GM13976 (cell line): ENCODE measurements around the gene HECW1.

Experiments used
- DNase-seq: peaks from one replicate; pipeline ENCODE4 v3.0.0; 2012; ENCODE audit warnings: low spot score
- in situ Hi-C: fragments of 300-500 bp; cut with MboI; formaldehyde crosslinking; loops from one replicate; pipeline ENCODE4 v1.12.0; 2022; ENCODE audit warnings: low sequenced_read_pairs, mixed read lengths, inconsistent platforms; ENCODE audit not compliant: unreplicated experiment
- TF ChIP-seq, protein P1 (sequence below): IDR thresholded peaks from 2 replicates; pipeline ENCODE4 v1.5.1; 2012; ENCODE audit warnings: borderline replicate concordance, mild to moderate bottlenecking; ENCODE audit not compliant: insufficient read depth; ENCODE audit errors: extremely low read depth, missing control alignments, control extremely low read depth

HECW1 gene

DNA sequence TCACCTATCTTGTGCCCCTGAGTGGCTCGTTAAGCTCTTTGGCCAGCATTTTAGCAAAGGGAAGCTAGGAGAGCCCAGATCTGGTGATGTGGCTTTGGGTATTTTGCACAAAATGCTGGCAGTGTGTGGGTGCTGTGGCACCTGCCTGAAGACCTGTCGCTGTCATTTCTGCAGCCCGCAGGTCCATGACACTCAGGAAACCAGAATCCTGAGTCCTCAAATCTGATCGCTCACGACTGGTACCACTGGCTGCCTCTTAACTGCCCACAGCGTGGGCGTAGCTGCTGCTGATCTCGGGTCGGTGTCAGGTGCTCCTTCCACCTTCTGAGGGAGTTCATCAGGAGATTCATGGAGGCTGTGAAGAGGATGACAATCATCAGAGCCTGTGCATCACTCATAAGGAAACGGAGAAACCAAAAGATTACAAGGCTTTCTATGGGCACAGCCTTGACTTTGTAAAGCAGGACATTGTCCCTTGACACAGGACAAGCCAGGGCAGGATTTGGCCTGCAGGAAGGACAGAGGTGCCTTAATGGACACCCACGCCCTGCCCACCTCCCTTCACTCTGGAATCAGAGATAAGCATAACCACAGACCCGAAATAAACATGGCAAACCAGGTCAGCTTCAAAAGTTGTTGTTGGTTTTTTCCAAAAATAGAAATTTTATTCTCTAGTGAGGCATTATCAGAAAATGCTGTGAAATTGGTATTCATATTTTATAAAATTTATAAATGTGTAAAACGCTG lies 399.5 kb downstream of the HECW1 start:
- TF ChIP-seq, protein P1, sequence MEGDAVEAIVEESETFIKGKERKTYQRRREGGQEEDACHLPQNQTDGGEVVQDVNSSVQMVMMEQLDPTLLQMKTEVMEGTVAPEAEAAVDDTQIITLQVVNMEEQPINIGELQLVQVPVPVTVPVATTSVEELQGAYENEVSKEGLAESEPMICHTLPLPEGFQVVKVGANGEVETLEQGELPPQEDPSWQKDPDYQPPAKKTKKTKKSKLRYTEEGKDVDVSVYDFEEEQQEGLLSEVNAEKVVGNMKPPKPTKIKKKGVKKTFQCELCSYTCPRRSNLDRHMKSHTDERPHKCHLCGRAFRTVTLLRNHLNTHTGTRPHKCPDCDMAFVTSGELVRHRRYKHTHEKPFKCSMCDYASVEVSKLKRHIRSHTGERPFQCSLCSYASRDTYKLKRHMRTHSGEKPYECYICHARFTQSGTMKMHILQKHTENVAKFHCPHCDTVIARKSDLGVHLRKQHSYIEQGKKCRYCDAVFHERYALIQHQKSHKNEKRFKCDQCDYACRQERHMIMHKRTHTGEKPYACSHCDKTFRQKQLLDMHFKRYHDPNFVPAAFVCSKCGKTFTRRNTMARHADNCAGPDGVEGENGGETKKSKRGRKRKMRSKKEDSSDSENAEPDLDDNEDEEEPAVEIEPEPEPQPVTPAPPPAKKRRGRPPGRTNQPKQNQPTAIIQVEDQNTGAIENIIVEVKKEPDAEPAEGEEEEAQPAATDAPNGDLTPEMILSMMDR: no peak
- no peak for DNase-seq
- in situ Hi-C loops: no loop called here

DNA sequence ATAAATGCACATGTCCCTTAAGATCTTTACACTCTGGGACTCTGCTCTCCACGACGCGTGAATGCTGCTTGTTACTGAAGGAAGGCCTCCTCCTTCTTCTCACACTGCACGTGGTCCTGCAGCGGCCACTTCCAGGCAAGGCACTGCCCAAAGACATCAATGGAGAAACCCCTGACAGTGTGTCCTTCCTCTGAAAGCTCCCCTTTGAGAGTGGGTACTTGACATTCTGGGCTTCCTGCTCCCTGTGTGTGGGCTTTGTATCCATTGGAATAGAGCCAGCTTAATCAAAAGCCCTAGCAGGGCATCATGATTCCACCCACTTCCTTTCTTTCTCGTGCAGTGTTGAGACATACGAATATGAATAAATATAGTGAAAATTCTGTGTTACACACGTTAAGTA lies 400.8 kb downstream of the HECW1 start:
- in situ Hi-C loops: no loop called here
- TF ChIP-seq, protein P1: no peak
- no peak for DNase-seq

DNA sequence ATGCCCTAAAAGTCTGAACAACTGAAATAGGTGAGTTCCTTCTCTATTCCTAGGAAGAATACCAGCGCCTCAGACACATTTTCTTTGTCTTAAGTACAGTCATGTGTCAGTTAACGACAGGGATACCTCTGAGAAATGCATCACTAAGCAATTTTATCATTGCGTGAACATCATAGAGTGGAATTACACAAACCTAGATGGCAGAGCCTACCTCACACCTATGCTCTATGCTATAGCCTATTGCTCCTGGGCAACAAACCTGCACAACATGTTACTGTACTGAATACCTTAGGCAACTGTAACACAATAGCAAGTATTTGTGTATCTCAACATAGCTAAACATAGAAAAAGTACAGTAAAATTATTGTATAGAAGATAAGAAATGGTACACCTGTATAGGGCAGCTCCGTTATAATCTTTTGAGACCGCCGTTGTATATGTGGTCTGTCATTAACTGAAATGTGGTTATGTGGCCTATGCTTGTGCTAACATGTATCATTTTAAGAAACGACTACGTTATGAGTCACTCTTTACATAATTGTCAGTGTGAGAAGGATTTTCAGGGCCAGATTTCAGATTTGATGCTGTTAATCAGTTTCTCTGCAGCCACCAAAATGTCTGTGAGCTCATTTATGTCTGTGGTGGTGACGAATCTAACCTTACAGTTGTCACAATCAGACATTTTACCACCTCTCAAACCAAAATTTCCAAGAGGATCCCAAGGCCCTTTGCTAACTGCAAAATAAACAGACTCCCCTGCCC lies 404.3 kb downstream of the HECW1 start:
- in situ Hi-C loops: no loop called here

DNA sequence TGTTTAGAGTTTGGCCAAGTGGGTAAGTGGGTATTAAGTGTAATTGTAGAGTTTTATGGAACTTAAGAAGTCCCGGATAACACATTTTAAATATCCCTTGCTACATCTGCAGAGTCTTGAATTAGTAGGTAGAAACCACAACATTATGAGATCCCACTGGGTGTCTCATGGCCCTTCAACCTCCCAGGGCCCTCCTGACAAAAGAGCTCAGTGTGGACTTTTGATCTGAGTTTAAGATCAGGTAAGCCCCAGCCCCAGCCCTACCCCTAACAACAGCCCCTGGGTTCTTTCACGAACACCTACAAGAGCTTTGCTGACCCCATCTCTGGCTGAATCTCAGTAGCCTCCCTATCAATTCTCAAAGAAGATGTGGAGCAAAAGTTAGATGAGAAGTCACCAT lies 405.0 kb downstream of the HECW1 start:
- TF ChIP-seq, protein P1: no peak
- in situ Hi-C loops: no loop called here
- no peak for DNase-seq

More for the DNA sequence above, 404.3 kb downstream of the HECW1 start:
- no peak for DNase-seq
- TF ChIP-seq, protein P1: no peak

DNA sequence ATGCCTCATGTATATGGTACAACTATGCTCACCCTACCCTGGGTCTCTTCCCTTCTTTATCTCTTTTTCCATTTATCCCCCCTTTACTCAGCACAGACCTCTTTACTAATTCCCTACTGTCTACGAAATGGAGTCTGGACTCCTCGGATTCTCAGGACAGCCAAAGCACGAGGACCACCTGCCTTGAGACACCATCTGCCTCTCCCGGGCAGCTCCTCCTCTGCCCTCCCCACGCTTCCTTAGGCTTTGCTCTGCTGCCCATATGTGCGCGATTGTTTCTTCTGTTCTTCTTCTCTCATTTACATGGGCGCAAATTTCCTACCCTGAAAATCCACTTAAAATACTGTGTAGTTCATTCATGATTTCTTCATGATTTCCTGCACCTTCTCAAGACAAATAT lies 407.8 kb downstream of the HECW1 start:
- in situ Hi-C loops: no loop called here
- TF ChIP-seq, protein P1: no peak
- DNase-seq: no peak

DNA sequence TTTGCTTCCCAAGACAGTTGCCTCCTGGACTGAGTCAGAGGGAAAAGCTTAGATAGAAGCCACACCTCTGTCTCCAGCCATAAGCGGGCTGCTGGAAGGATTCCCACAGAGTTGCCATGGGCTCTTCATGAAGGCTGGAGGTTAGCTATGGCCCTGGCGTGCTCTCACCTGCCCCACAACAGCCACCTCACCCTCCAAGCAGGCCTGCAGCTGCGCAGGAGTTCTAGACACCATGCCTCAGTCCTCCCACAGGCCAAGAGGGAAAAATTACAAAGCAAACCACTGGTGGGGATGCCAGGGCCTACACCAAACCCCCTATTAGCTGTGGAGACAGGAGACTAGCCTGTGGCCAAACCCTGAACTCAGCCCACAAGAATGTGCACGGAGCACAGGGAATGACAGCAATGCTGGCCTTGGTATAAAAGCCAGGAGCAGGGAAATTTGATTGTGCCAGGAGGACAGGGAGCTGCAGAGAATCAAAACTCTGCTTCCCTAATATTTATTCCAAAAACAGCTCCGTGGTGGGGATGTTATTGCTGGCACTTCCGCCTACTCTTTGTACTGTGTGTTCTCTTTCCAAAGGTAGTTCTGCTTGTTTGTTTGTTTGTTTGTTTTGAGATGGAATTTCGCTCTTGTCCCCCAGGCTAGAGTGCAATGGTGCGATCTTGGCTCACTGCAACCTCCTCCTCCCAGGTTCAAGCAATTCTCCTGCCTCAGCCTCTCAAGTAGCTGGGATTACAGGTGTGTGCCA lies 410.1 kb downstream of the HECW1 start:
- in situ Hi-C loops: no loop called here
- TF ChIP-seq, protein P1: no peak
- DNase-seq: no peak
